Measurements from ENCODE around the gene UBE2C.
"Not testable (repeated sequence)": the region's sequence is repeated elsewhere in the genome, so short reads cannot be mapped to it uniquely, and the experiment has no call there.

The UBE2C gene

DNA sequence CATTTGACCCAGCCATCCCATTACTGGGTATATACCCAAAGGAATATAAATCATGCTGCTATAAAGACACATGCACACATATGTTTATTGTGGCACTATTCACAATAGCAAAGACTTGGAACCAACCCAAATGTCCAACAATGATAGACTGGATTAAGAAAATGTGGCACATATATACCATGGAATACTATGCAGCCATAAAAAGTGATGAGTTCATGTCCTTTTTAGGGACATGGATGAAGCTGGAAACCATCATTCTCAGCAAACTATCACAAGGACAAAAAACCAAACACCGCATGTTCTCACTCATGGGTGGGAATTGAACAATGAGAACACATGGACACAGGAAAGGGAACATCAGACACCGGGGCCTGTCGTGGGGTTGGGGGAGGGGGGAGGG lies 14.5 kb upstream of the UBE2C start:
- not testable (repeated sequence) for DNase-seq (ENCODE audit: low spot score)

DNA sequence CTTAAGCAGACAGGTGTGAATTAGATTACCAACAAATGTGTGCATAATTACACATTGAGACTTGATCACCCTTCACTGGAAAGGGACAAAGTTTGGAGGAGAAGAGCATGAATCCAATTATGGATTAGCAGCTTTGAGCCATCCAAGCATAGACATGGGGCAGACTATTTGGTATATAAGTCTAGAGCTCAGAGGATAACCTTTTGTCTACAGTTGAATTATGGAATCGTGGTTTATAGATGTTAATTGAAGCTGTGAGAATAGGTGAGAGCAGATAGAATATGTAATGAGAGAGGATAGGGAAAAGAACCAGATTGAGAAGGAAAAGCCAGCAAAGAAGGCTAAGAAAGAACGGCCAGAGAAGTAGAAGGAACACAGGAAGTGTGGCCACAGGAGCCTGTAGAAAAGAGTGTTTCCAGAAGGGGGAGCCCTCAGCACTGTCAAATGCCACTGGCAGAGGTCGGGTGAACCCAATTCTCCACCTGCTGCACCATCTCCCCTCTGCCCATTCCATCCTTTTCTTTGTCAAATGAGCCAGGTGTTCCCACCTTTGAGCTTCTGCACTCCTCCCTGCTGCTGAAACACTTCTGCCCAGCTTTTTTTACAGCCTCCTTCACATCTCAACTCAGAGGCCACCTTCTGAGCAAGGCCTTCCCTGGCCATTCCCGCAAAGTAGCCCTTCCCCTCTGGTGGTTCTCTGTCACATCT lies 13.4 kb upstream of the UBE2C start:
- DNase-seq (ENCODE audit: low spot score): peak; percentile 71

DNA sequence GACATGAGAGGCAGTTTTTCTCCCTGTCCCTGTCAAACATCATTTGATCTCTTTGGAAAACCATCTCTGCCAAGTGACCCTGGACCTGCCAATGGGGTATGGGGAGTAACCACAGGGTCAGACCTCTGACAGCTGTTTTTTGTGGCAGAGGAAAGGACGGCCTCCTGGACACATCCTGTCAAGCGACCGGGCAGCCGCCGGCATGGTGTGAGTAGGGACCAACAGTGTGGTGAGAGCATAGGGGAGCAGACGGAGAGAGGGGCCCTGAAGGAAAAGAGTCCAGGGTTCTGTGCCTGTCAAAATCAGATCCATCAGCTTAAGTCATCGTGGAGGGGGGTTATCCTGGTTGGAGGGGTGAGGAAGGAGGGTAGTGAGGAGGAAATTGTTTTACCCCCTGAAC lies 10.6 kb upstream of the UBE2C start:
- no peak for DNase-seq (ENCODE audit: low spot score)

DNA sequence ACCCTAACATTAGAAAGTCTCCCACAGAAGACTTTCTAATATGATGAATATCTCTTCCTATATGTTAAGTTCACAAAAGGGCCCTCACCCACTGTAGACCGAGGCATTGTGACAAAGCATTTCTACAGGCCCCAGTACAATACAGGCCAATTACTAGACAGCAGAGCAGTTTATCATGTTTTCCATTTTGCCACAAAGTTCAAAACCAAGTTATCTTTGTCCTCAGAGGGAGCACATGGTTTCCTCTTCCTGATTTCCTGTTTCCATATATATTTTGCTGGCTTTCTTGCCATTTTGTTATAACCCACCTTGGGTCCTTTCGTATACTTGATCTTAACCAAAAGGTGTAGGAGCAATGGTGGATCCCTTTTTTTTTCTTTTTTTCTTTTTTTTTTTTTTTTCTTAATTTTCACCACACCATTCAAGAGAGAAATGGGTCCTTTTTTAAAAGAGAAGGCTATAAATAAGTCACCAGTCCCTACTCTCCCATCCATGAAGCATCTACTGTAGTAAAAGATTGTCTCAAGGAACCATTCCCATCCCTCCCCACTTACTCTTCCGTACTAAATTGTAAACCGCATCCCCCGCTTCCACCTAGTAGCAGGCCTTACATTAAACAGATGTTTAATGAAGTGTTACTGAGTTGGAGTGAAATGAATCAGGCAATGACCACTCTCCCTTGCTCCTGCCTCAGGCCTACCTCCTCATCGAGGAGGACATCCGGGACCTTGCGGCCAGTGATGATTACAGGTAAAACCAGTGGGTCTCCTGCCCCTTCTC lies 2.1 kb upstream of the UBE2C start:
- no peak for DNase-seq (ENCODE audit: low spot score)

DNA sequence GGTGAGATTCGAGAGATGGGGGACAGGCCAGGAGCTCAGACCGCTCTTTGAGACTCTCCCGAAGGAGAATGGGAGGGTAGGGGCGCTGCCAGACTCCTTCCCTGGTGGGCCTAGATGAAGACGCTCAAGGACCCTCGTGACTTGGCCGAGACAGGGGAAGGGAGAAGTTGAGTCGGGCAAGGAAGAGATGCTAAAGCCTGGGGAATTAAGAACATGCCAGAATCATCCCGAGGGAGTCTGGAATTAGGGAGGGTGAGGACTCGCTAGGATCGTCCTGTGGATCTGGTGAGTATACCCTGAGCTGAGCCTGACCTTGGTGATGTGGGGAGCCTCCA lies 529 bp downstream of the UBE2C start:
- no peak for DNase-seq (ENCODE audit: low spot score)

DNA sequence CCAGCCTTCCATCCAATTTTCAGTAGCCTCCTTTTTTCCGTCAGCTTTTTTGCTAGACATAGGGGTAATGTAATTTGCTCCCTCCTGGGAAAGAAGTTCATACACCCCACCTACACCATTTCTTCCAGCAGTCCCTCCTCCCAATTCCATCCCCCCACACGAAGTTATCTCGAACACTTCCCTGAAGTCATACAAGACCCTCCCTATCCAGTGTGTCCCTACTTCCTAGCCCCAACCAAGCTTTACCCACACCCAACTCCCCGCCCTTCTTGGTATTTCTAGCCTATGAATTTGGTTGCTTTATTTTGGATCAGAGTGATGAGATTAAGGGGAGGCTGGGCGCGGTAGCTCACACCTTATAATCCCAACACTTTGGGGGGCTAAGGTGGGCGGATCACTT lies 1.0 kb downstream of the UBE2C start:
- DNase-seq (ENCODE audit: low spot score): no peak

DNA sequence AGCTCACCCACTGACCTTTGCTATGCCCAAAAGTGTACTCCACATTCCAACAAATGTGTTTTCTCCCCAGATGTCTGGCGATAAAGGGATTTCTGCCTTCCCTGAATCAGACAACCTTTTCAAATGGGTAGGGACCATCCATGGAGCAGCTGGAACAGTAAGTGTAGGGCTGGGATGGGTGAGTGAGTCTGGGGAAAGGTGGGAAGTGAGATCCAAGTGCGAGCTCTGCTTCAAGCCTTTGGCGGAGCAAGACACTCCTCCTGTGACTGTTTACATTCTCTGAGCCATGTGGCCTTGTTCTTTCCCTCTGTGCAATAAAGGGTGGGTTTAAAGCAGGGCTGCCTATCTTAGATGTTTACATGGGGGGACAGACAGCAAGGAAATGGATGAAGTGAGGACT lies 1.9 kb downstream of the UBE2C start:
- no peak for DNase-seq (ENCODE audit: low spot score)

DNA sequence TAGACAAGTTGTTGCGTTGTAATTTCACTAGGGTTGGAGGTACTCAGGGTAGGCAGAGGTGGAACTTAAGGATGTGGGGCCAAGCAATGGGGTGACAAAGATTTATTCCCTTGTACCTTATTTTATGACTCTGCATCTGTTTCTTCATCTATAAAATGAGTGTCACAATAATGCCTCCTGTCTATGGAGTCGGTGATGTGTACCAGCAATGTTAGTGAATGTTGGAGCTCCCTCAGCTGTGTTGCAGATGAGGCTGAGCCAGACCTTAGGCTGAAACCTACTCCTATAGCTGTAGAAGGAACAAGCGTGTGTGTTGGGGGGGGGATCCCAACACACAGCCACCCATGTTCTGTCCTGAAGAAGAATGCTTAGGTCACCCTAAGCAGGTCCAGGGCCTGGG lies 4.5 kb downstream of the UBE2C start:
- no peak for DNase-seq (ENCODE audit: low spot score)

DNA sequence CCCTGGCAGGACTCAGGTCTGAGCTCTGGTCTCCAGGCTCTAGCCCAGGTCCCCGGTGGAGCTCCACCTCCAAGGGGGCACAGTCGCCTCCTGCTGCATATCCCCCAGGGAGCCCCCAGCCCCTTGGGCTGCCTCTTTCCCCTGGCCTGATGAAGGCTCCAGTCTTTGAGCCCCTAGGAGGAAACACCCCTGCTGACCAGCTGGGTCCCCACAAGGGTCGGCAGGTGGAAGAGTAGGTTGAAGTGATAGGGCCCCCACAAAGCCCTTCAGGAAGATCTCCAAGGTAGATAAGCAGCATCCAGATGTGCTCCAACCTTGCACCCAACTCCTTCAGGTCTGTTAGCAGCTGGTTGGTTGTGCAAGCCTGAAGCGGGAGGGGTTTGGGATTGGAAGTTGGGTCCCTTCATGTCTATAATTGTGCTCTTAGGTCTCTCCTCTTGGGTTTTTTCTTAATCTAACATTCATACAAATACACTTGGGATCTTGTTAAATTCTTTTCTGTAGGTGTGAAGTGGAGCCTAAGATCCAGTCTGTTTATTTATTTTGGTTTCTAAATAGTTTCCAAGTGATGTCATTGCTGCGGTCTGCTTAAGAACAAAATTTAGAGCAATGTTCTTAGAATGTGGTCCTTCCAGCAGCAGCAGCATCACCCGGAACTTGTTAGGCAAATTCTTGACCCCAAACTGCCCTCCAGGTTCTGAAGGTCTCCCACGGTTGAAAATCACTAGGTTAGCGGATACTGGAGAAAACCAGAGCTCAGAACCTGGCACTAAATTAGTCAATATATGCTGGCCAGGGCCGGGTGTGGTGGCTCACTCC lies 5.1 kb downstream of the UBE2C start:
- no peak for DNase-seq (ENCODE audit: low spot score)

DNA sequence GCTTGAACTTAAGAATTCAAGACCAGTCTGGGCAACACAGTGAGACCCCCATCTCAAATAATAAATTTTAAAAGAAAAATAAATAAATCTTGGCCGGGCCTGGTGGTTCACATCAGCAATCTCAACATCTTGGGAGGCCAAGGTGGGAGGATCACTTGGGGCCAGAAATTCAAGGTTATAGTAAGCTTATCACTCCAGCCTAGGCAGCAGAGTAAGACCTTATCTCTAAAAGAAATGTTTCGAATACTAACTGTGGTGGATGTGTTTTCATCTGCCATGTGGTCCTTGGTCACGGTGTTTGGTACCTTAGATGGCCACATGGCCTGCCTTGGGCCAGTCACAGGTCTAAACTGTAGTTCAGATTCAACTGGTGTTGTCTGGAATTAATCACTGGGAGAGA lies 5.8 kb downstream of the UBE2C start:
- no peak for DNase-seq (ENCODE audit: low spot score)

DNA sequence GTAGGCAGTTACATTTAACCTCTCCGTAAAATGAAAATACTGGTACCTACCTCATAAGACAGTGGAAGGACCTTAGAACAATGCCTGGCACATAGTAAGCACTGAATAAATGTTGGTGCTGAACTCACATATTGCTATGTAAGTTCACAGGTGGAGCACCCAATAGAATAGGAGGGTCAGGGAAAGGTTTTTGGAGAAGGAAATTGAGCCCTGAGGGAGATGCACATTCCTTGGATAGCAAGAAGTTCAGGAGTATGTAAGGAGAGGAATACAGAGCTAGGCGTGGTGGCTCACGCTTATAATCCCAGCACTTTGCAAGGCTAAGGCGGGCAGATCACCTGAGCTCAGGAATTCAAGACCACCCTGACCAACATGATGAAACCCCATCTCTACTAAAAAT lies 7.0 kb downstream of the UBE2C start:
- no peak for DNase-seq (ENCODE audit: low spot score)

DNA sequence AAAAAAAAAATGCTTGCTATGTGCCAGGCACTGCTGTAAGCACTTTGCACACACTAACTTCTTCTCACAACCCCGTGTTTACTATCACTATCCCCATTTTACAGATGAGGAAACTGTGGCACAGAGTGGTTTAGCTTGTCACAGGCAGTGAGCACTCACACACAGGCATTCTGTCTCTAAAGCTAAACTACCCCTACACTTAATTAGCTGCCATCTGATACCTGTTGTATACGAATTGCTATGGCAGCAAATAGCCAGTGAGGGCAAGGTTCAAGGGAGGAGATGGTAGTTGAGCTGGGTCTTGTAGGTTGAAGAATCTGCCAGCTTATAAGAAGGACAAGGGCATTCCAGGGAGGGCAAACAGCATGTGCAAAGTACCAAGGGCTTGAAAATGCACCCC lies 9.5 kb downstream of the UBE2C start:
- no peak for DNase-seq (ENCODE audit: low spot score)

DNA sequence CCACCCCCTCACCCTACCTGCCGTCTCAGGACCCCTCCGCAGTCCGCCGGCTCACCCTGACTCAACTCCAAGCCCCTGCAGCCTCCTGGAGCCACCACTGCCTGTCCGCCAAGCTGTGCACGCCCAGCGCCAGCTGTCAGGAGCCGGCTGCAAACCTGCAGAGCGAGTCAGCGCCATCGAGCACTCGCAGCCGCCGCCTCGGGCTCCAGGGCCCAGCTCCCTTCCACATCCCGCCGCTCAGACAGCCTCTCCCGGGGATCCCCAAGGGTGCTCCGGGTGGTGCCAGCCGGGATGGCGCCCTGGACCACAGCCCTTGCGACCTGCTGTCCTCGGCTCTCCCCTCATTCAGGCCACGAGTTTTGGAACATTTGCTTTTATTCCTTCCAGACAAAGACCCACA lies 10.4 kb downstream of the UBE2C start:
- DNase-seq (ENCODE audit: low spot score): peak; percentile 69

DNA sequence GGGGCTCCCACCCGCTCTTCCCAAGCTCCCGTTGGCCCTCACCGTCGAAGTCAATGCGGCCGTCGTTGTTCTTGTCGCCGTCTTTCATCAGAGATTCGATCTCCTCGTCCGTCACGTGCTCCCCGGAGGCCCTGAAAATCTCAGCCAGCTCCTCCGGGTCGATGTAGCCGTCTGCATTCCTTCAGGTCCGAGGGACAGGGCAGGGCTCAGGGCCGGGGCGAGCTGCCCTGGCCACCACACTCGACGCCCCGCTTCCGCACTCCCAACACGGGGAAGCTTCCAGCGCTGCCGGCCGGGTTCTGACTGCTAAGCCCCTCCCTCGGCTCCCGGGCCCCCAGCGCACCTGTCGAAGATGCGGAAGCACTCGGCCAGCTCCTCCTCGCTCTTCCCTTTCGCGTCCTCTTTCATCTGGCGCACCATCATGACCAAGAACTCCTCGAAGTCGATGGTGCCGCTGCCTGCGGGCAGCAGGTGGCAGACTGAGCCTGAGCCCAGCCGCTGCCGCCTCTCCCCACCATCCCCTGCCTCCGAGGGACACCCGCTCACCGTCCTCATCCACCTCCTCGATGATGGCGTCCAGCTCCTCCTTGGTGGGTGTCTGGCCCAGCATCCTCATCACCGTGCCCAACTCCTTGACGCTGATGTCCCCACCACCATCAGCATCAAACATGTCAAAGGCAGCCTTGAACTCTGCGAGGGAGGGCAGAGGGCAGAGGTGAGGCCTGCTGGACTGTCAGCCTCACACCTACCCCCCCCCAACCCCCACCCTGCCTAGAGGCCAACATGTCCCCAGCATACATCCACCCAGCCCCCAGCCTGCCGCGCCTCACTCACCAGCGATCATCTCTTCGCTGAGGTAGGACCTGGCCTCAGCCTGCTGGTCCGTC lies 11.7 kb downstream of the UBE2C start:
- peak; percentile 68 for DNase-seq (ENCODE audit: low spot score)

DNA sequence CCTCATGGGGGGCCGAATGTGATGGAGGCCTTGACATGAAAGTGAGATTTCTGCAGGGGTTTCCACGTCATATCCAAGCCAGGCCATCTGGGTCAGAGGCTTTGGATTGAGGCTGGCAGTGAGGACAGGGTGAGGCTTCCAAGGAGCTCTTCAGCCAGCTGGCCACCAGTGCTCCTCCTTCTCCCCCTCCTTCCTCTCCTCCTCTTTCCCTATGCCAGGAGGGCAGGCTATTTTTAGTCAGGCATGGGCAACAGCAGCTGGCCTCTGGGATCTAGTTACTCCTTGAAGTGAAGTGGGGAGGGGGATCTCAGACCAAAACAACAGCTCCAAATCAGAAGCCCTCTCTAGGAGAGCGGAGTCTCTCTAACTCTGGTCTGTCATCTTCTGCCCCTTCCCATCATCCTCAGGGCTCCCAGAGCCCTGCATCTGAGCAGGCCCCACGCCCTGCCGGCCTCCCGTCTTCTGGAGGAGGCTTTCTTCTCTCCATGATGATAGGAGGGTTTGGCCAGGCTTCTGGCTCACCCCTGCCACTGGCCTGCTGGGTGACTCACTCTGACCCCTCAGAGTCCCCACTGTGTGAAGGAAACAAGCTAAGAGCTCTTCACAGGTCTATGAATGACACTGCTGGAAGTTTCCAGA lies 14.1 kb downstream of the UBE2C start:
- peak; percentile 70 for DNase-seq (ENCODE audit: low spot score)

DNA sequence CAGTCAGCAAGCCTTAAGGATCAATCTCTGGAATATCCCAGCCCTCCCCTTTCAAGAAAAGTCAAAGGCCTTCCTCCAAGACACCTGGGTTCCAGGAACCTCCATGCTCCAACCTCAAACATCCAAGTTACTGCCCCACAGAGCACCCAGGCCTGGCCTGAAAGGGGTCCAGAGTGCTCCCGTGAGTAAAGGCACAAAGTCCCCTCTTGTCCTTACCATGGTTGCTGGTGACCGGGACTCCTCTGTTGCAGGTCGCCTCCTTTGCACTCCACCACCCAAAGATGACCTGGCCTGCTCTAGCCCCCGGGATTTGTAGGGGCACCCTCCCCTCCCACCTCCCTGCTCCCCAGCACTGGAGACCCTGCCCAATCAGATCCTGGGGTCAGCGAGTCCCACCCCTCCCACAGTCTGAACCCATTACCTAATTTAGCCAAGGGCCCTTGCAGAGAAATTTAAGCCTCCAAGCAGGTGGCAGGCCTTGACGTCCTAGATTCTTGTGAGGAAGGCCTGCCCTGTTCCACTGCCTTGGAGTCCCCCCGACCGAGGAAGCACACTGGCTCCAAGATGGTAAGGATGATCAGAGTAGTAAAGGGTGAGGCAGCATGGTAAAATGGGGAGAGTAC lies 14.7 kb downstream of the UBE2C start, which contains the start of gene TNNC2:
Gene TNNC2, minus strand, starts transcription at position 283 of the 623 bp plus-strand sequence. Its CDS starts 64 bp downstream, at position 219.
- no peak for DNase-seq (ENCODE audit: low spot score)

DNA sequence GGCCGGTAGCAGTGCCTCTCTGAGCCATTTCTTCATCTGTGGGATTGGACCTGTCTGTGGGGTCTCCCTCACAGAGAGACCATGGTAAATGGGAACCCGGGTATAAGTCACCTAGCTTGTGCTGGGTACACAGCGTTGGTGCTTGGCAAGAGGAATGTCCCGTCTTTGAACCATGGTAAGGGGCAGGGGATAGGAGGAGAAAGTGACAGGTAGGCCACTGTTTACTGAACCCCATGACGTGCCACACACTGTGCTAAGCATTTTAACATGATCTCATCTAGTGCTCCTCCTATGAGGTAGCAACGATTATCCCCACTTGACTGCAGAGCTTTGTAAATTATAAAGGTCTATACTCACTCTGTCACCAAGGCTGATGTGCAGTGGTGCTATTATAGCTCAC lies 15.3 kb downstream of the UBE2C start:
- no peak for DNase-seq (ENCODE audit: low spot score)

DNA sequence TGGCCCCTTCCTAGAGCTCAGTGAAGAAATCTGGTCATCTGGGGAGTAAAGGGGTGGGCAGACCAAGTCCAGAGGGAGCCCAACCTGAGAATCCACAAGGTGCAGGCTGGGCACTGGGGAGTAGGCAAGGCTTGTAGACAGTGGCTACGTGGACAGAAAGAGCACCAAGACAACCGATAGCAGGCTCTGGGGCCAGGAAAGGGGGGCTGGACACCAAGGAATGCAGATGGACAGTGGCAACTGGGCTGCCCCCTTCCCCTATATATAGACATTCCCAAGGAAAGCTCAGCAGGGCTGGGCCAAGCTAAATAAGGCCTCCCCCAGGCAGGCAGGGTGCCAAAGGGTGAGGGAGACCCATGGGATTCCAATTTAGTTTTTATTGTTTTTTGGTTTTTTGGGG lies 16.1 kb downstream of the UBE2C start:
- no peak for DNase-seq (ENCODE audit: low spot score)

DNA sequence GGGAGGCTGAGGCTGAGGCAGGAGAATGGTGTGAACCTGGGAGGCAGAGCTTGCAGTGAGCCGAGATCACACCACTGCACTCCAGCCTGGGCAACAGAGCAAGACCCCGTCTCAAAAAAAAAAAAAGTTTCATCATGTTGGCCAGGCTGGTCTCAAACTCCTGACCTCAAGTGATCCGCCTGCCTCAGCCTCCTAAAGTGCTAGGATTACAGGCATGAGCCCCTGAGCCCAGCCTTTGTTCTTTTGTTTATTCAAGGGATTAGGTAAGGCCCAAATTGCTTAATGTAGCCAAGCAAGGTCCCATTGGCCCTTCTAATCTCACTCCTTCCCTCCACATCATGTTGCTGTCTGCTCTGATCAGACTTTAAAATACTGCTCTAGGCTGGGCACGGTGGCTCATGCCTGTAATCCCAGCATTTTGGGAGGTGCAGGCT lies 17.2 kb downstream of the UBE2C start:
- DNase-seq (ENCODE audit: low spot score): not testable (repeated sequence)

DNA sequence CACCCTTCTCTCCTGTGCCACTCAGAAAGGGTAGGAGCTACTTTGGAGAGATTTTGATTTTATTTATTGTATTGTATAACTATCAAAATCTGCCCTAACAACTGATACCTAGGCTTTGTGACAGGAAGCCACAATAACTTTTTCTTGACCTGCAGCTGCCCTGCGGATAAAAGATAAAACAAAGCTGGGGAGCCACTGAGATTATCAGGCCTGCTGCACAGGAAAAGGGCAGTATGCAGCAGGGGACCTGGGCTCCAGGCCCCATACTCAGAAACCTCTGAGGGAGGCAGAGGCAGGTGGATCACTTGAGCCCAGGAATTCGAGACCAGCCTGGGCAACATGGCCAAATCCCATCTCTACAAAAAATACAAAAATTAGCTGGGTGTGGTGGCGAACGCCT lies 20.2 kb downstream of the UBE2C start:
- DNase-seq (ENCODE audit: low spot score): no peak
